Measurements from ENCODE around the gene CD63. TPM values are rescaled to one million over a fixed set of nuclear protein-coding genes. Genes with fewer than 3 reads are reported as not detected.

Gene CD63
- total and polyA plus RNA-seq, 2 of the 13 experiments (the other 11 are each of a cell fraction or from before 2014, with no cell fraction given), result 234 to 277 TPM

- H3K4me3 ChIP-seq (replicated peaks in 1 of 3; ENCODE audit: insufficient read depth in 1 of 3, low read depth in 2 of 3, low read length in 3 of 3), result peak within 1 kb of the TSS; percentile 29 to 71 (median 51); a peak in 5 of 6 replicates
- H3K79me2 ChIP-seq (ENCODE audit: insufficient read depth, low read length), result no peaks in the 10 kb centered on the region
- peak within 1 kb of the TSS; percentile 75 for H3K4me2 ChIP-seq (ENCODE audit: low read depth, low read length)
- no peak within 1 kb of the TSS for H2AFZ ChIP-seq (ENCODE audit: low read length)
- intact Hi-C loops (cut with micrococcal nuclease; ENCODE audit: unreplicated experiment), result loop anchor here (2.0 kb wide), 1 partner anchor 13 kb away; the partner anchor contains the start of gene RDH5
- peak; percentile 52 for ATAC-seq
- peaks cover 1 to 68% of the 10 kb centered on the region in 2 experiments; a peak in 4 of 5 replicates for H3K27me3 ChIP-seq (ENCODE audit: control insufficient read depth in 1 of 2, insufficient read depth in 2 of 2, low read length in 2 of 2)
- no peaks in the 10 kb centered on the region for H3K9me3 ChIP-seq (ENCODE audit: low read length)
- no peak within 1 kb of the TSS for H3K27ac ChIP-seq (ENCODE audit: extremely low read length, insufficient read depth, low read length)
- DNase-seq (ENCODE audit: low spot score), result no peak
- WGBS (ENCODE audit: low lambda C conversion rate), result 2% methylated on average over 21 of the region's 39 CpGs
- TF ChIP-seq HDAC2 (CRISPR knock-in tag; IDR thresholded peaks at IDR 0.05) (no peak), ZNF121 (CRISPR knock-in tag; IDR thresholded peaks at IDR 0.05) (no peak), TSC22D2 (CRISPR knock-in tag; IDR thresholded peaks at IDR 0.05; ENCODE audit: borderline replicate concordance) (no peak), ZNF577 (CRISPR knock-in tag; IDR thresholded peaks at IDR 0.05; ENCODE audit: borderline replicate concordance, low read depth) (no peak), UBTF (CRISPR knock-in tag; IDR thresholded peaks at IDR 0.05) (no peak), YEATS2 (CRISPR knock-in tag; IDR thresholded peaks at IDR 0.05; ENCODE audit: borderline replicate concordance) (no peak), POLR2AphosphoS5 (IDR thresholded peaks at IDR 0.05; ENCODE audit: low read depth, low read length) (no peak), U2AF2 (IDR thresholded peaks at IDR 0.05; ENCODE audit: low read depth, low read length) (no peak), PHB2 (IDR thresholded peaks at IDR 0.05; ENCODE audit: partially characterized antibody) (no peak), ZNF263 (CRISPR knock-in tag; IDR thresholded peaks at IDR 0.05) (no peak), FOXA3 (CRISPR knock-in tag; IDR thresholded peaks at IDR 0.05) (no peak), ZNF24 (IDR thresholded peaks at IDR 0.05) (no peak), KLF13 (CRISPR knock-in tag; IDR thresholded peaks at IDR 0.05) (no peak), ZNF33B (CRISPR knock-in tag; IDR thresholded peaks at IDR 0.05) (no peak), NFAT5 (CRISPR knock-in tag; IDR thresholded peaks at IDR 0.05) (no peak)
- H3K4me1 ChIP-seq (ENCODE audit: insufficient read depth, low read length), result peaks cover 48% of the 10 kb centered on the region
- no TSS peak for BruUV-seq (replicated peaks)
- H3K9ac ChIP-seq (ENCODE audit: insufficient read depth, low read depth, low read length), result no peak within 1 kb of the TSS
- no peak for FAIRE-seq
- CTCF ChIA-PET (ENCODE audit: low intra/inter-chr PET ratio, low total read pairs), result no interaction called here
- no peaks in the 10 kb centered on the region; the same call in 1 of the 2 replicates for H4K20me1 ChIP-seq (ENCODE audit: insufficient read depth, low read length)
- in situ Hi-C loops (cut with HindIII; ENCODE audit: extremely low pct_ligation_motif_present, low pct_unique_long_range_greater_than_20kb), result no loop called here
- H3K36me3 ChIP-seq (replicated peaks in 1 of 2; ENCODE audit: control insufficient read depth in 1 of 2, insufficient read depth in 2 of 2, low read length in 2 of 2), result no peaks in the 10 kb centered on the region
- POLR2A ChIA-PET, result interaction anchor here (2.1 to 3.4 kb wide), 2 partner anchors 8 to 26 kb away, joined by 9 to 14 read pairs; partner anchors contain the start of gene BLOC1S1
Measured at GRCh38 chr12:55707841-55708694, 20.7 kb downstream of the CD63 start, which contains the start of gene ITGA7. Gene ITGA7 (minus strand): TSS chr12:55707904. CDS start chr12:55707682, 222 bp downstream.

Measured in HepG2 (cell line).